ENCODE results near the gene AMBRA1.

GRCh38 chr11:46577058-46577457 is 16.8 kb downstream of the AMBRA1 start:
- TF ChIP-seq CTCF (IDR thresholded peaks at IDR 0.05) = no peak
- TF ChIP-seq POLR2A (IDR thresholded peaks at IDR 0.05) = no peak
- TF ChIP-seq EP300 (IDR thresholded peaks at IDR 0.05; ENCODE audit: low read depth) = no peak
- no peak for TF ChIP-seq POLR2AphosphoS5 (IDR thresholded peaks at IDR 0.05)

Data from transverse colon (tissue), 4 donors.